Activated T-cell treated with anti-CD3 and anti-CD28 coated beads, Interleukin-2, amount 50 U/mL, for 72 hours (primary cell): Measurements from ENCODE around the gene ACRBP. TPM values are rescaled to one million over a fixed set of nuclear protein-coding genes. Genes with fewer than 3 reads are reported as not detected.
A peak's percentile ranks its signal among the peaks of the same experiment; 100 is the strongest.

ENCODE experiments used
- ATAC-seq, 2 donors: fragments of 150-1000 bp; cut with Tn5 transposase; replicated peaks in 1 of 2; 2 replicates each; pipeline ENCODE4 v1.10.0; 2021; ENCODE audit warnings: moderate library complexity in 2 of 2, mild to moderate bottlenecking in 1 of 2
- DNase-seq, 2 donors: peaks; one replicate each; pipeline ENCODE4 v3.0.0; 2021 to 2022; ENCODE audit warnings: mixed read lengths in 1 of 2
- H3K27ac Mint-ChIP-seq: one replicate; pipeline ENCODE4 v1.8.0; 2022; ENCODE audit warnings: mild to moderate bottlenecking, moderate library complexity, mixed read lengths
- H3K27me3 Mint-ChIP-seq: one replicate; pipeline ENCODE4 v1.8.0; 2022; ENCODE audit warnings: low read depth, mixed read lengths
- H3K36me3 Mint-ChIP-seq, 2 donors: one replicate each; pipeline ENCODE4 v1.8.0; 2022; ENCODE audit warnings: mixed read lengths in 2 of 2, mild to moderate bottlenecking in 1 of 2; ENCODE audit not compliant: insufficient read depth in 2 of 2
- H3K4me1 Mint-ChIP-seq: one replicate; pipeline ENCODE4 v1.8.0; 2022; ENCODE audit warnings: low read depth, mixed read lengths
- H3K4me3 Mint-ChIP-seq, 2 donors: one replicate each; pipeline ENCODE4 v1.8.0; 2022; ENCODE audit warnings: mild to moderate bottlenecking in 2 of 2, mixed read lengths in 2 of 2, moderate library complexity in 2 of 2
- H3K9me3 Mint-ChIP-seq, 2 donors: one replicate each; pipeline ENCODE4 v1.8.0; 2022; ENCODE audit warnings: mixed read lengths in 2 of 2
- total RNA-seq, 2 donors: library from RNA; stranded (reverse); gene quantifications; one replicate each; pipeline ENCODE4 v1.2.3, GENCODE V29; 2022

Gene ACRBP
- total RNA-seq, 2 donors from 2014 or later, result 5.2 to 6.1 TPM

DNA sequence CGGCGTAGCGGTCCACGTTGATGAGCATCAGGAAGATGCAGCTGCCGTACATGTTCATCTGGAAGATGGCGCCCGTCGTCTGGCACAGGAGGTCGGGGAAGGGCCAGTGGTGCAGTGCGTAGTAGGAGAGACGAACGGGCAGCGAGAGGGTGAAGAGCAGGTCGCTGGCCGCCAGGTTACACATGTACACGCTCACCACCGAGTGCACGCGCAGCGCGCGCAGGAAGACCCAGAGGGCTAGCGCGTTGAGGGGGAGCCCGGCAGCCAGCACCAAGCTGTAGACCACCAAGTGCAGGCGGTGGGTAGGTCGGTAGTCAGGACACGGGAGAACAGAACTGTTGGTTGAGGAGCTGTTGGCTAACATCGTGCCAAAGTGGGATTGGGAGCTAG, 26.4 kb downstream of the ACRBP start:
- Mint-ChIP-seq H3K27ac (no peak overlapping the region), H3K9me3 (no peaks in the 10 kb centered on the region), H3K27me3 (no peaks in the 10 kb centered on the region), H3K36me3 (no peaks in the 10 kb centered on the region), H3K4me1 (peaks cover 7% of the 10 kb centered on the region), H3K4me3 (peak overlapping the region; percentile 69 to 71)
- no peak for ATAC-seq
- no peak for DNase-seq

- no peak overlapping the region for H3K27ac Mint-ChIP-seq
- no peaks in the 10 kb centered on the region for H3K36me3 Mint-ChIP-seq
- H3K4me1 Mint-ChIP-seq, result peaks cover 7% of the 10 kb centered on the region
- H3K27me3 Mint-ChIP-seq, result no peaks in the 10 kb centered on the region
- DNase-seq (peak; percentile 57 to 71), ATAC-seq (peak; percentile 76 to 86)
- H3K9me3 Mint-ChIP-seq, result no peaks in the 10 kb centered on the region
- peak overlapping the region; percentile 69 to 71 for H3K4me3 Mint-ChIP-seq
These were observed 26.9 kb downstream of the ACRBP start for GRCh38 chr12:6620137-6620884.

GRCh38 chr12:6618483-6619225, 28.6 kb downstream of the ACRBP start:
- H3K4me3 Mint-ChIP-seq, result no peak overlapping the region
- peak overlapping the region; percentile 72 for H3K27ac Mint-ChIP-seq
- H3K27me3 Mint-ChIP-seq, result no peaks in the 10 kb centered on the region
- no peak for ATAC-seq
- H3K9me3 Mint-ChIP-seq, result no peaks in the 10 kb centered on the region
- no peak for DNase-seq
- H3K4me1 Mint-ChIP-seq, result peaks cover 12% of the 10 kb centered on the region
- H3K36me3 Mint-ChIP-seq, result no peaks in the 10 kb centered on the region

DNA sequence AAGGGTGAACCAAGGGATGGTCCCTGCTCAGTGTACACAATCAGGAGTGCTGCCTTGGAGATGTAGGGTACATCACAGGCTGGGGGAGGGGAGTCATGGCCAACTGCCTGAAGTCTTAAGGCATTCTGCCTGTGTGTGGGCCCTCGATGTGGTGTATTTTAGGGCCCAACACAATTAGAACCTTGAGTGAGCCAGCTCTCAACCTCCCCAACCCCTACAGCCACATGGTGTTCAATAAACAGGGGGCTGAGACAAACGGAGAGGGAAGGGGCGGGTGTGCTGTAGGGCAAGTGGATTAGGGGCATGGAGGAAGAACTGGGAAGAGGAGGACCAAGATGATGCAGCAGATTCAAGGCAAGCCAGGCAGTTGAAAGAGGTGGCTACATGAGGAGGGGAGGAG, 31.4 kb downstream of the ACRBP start:
- ATAC-seq (no peak), DNase-seq (no peak)
- no peaks in the 10 kb centered on the region for H3K9me3 Mint-ChIP-seq
- no peaks in the 10 kb centered on the region for H3K27me3 Mint-ChIP-seq
- no peak overlapping the region for H3K27ac Mint-ChIP-seq
- H3K4me1 Mint-ChIP-seq, result peaks cover 11% of the 10 kb centered on the region
- no peak overlapping the region for H3K4me3 Mint-ChIP-seq
- H3K36me3 Mint-ChIP-seq, result no peaks in the 10 kb centered on the region

GRCh38 chr12:6614513-6615172, 32.6 kb downstream of the ACRBP start:
- Mint-ChIP-seq H3K27me3 (no peaks in the 10 kb centered on the region), H3K27ac (no peak overlapping the region), H3K4me3 (no peak overlapping the region), H3K4me1 (peaks cover 11% of the 10 kb centered on the region), H3K9me3 (no peaks in the 10 kb centered on the region), H3K36me3 (no peaks in the 10 kb centered on the region)
- DNase-seq (no peak), ATAC-seq (no peak)

DNA sequence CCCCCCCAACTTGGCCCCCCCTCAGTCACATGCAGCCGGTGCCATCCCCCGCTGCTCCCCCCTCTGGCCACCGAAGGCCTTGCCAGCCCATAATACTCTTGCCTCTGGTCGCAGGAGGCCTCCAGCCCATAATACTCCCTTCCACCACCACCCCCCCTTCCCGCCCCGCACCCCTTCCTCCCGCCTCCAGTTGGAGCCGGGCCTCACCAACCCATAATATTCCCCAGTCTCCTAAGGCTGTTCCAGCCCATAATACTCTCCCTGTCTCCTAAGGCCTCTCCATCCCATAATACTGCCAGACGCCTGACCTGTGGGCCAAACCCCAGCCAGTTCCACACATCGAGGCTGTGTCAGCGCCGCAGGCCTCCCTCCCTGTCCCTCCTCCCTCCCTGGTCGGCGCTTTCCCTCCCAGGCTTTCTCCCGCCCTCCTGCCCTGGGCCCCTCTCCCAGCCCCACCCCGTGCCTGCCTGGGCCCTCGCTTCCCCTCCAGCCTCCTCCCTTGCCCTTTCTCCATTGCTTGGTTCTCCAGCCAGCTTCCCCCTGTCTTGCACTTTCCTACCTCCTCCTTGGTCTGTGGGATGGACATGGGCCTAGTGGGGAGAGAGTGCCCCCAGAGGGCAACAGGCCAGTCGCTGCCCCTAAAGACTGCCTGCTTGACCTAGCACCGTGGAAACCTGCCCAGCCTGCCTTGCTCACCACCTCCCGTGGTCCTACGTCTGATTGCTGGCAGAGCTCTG, 33.3 kb downstream of the ACRBP start:
- Mint-ChIP-seq H3K9me3 (no peaks in the 10 kb centered on the region), H3K36me3 (no peaks in the 10 kb centered on the region), H3K4me1 (peaks cover 11% of the 10 kb centered on the region), H3K27ac (no peak overlapping the region), H3K4me3 (no peak overlapping the region), H3K27me3 (no peaks in the 10 kb centered on the region)
- peak in 1 of 2 donors; percentile 27 for DNase-seq
- peak; percentile 16 to 29 for ATAC-seq

GRCh38 chr12:6613015-6613775, 34.0 kb downstream of the ACRBP start:
- H3K36me3 Mint-ChIP-seq, result no peaks in the 10 kb centered on the region
- H3K4me3 Mint-ChIP-seq, result no peak overlapping the region
- no peaks in the 10 kb centered on the region for H3K27me3 Mint-ChIP-seq
- H3K27ac Mint-ChIP-seq, result no peak overlapping the region
- H3K9me3 Mint-ChIP-seq, result no peaks in the 10 kb centered on the region
- DNase-seq (no peak), ATAC-seq (no peak)
- H3K4me1 Mint-ChIP-seq, result peaks cover 11% of the 10 kb centered on the region

GRCh38 chr12:6612652-6613014, 34.6 kb downstream of the ACRBP start:
- H3K9me3 Mint-ChIP-seq, result no peaks in the 10 kb centered on the region
- no peak for ATAC-seq
- H3K27me3 Mint-ChIP-seq, result no peaks in the 10 kb centered on the region
- H3K4me3 Mint-ChIP-seq, result peak overlapping the region; percentile 9
- H3K4me1 Mint-ChIP-seq, result peaks cover 11% of the 10 kb centered on the region
- no peak for DNase-seq
- no peak overlapping the region for H3K27ac Mint-ChIP-seq
- no peaks in the 10 kb centered on the region for H3K36me3 Mint-ChIP-seq

DNA sequence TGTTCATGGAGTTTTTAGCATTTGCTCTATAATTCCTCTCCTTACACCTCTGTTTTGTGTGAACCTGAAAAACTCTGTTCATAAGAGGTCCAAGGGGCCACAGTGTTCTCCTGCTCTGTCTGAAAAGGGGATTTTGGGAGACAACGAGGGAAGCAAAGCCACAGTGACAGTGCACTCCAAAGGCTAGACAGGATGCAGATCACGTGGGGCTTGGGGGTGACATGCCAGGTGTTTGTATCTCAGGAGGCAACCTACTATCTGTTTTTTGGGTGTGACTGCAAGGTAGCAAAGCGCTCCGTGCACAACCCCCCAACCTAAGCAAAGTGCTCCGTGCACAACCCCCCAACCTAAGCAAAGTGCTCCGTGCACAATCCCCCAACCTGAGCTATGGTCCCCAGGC, 35.0 kb downstream of the ACRBP start:
- ATAC-seq (no peak), DNase-seq (no peak)
- Mint-ChIP-seq H3K9me3 (no peaks in the 10 kb centered on the region), H3K27ac (peak overlapping the region; percentile 10), H3K36me3 (no peaks in the 10 kb centered on the region), H3K4me3 (peak overlapping the region; percentile 9 to 38), H3K4me1 (peaks cover 11% of the 10 kb centered on the region), H3K27me3 (no peaks in the 10 kb centered on the region)

DNA sequence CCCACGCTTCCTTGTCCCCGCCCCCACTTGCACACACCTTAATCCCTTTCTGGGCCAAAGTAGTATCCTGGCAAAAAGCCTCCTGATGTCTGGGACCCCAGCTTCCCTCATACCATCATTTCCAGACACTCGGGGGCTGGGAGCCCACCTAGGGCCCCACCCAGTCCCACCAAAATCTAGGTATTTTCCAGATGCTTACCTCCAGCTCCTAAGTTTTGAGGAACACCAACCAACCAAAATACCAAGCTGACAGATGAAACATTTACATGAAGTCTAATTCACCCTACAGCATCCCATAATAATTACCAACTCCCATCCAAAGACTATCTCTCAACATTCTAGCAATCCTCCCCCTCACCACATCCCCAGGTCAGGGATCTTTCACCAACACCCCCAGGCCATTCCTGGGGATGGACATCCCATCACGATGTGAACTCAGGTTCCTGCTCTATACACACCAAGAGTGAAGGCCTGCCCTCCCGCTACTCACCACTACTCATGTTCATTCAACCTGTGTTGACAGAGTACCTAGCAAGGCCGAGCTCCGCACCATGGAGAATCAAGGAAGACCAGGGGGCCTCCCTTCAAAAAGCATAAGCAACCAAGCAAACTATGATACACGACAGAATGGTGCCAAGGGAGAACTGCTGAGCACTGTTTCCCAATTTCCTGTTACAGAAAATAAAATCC, 38.5 kb downstream of the ACRBP start:
- ATAC-seq, result no peak
- DNase-seq, result peak in 1 of 2 donors; percentile 47
- H3K4me3 Mint-ChIP-seq, result no peak overlapping the region
- peaks cover 11 to 16% of the 10 kb centered on the region in 2 donors for H3K36me3 Mint-ChIP-seq
- H3K4me1 Mint-ChIP-seq, result peaks cover 25% of the 10 kb centered on the region
- no peaks in the 10 kb centered on the region for H3K9me3 Mint-ChIP-seq
- H3K27me3 Mint-ChIP-seq, result no peaks in the 10 kb centered on the region
- no peak overlapping the region for H3K27ac Mint-ChIP-seq

GRCh38 chr12:6607751-6608591, 39.3 kb downstream of the ACRBP start:
- H3K36me3 Mint-ChIP-seq, result peaks cover 15 to 20% of the 10 kb centered on the region in 2 donors
- H3K27ac Mint-ChIP-seq, result no peak overlapping the region
- no peaks in the 10 kb centered on the region for H3K9me3 Mint-ChIP-seq
- no peak overlapping the region for H3K4me3 Mint-ChIP-seq
- DNase-seq, result peak; percentile 55 to 73
- peaks cover 27% of the 10 kb centered on the region for H3K4me1 Mint-ChIP-seq
- no peaks in the 10 kb centered on the region for H3K27me3 Mint-ChIP-seq
- ATAC-seq, result peak; percentile 42 to 48
